ENCODE results near the gene CLSTN3. TPM values are rescaled to one million over a fixed set of nuclear protein-coding genes. Genes with fewer than 3 reads are reported as not detected.

The CLSTN3 gene
- total and polyA plus RNA-seq, 9 of the 15 experiments (the other 6 are each of a cell fraction or from before 2014, with no cell fraction given), result 0.08 to 23.2 (median 11.0) TPM

- peak in 1 of 2 experiments; percentile 38; a peak in 1 of 4 replicates for TF ChIP-seq UBTF (IDR thresholded peaks at IDR 0.05; ENCODE audit: borderline replicate concordance in 1 of 2, low read depth in 2 of 2, low read length in 2 of 2)
- 0 out of 2 replicates have a peak, but pooled peaks have one; percentile 23 for TF ChIP-seq MTA3 (IDR thresholded peaks at IDR 0.05; ENCODE audit: borderline replicate concordance)
- TF ChIP-seq NRF1 (conservative IDR thresholded peaks at IDR 0.05 in 1 of 2, IDR thresholded peaks at IDR 0.05 in 1 of 2), result peak; percentile 56 to 66
- no peak for TF ChIP-seq POU5F1 (IDR thresholded peaks at IDR 0.05; ENCODE audit: borderline replicate concordance, low read depth, low read length, partially characterized antibody)
- TF ChIP-seq ILK (tag; IDR thresholded peaks at IDR 0.05; ENCODE audit: borderline replicate concordance, low read depth), result no peak
- no peak for TF ChIP-seq CHD7 (IDR thresholded peaks at IDR 0.05; ENCODE audit: low read depth, low read length)
- peak; percentile 77 for TF ChIP-seq ZFX (CRISPR knock-in tag; IDR thresholded peaks at IDR 0.05)
- TF ChIP-seq HDAC1 (IDR thresholded peaks at IDR 0.05), result 0 out of 4 replicates have a peak, but pooled peaks of 1 of the 2 experiments have one; percentile 31
- peak; percentile 45; the same call in 1 of the 2 replicates for TF ChIP-seq ZBTB7A (IDR thresholded peaks at IDR 0.05; ENCODE audit: borderline replicate concordance, control insufficient read depth, low read depth, low read length)
- peak; percentile 72 for TF ChIP-seq GABPA (tag; conservative IDR thresholded peaks at IDR 0.05; ENCODE audit: low read depth)
- no peak for TF ChIP-seq FOXP1 (CRISPR knock-in tag; IDR thresholded peaks at IDR 0.05)
- TF ChIP-seq KDM1A (IDR thresholded peaks at IDR 0.05), result peak in 1 of 2 experiments; percentile 30; a peak in 1 of 4 replicates
Observed at GRCh38 chr12:7108003-7108795, 22.0 kb upstream of the CLSTN3 start (continued).

Data from K562 (cell line).